HG03520 (cell line): ENCODE measurements around the gene RBM10.

Source experiments
- ATAC-seq: cut with Tn5 transposase; IDR thresholded peaks from one replicate; pipeline ENCODE4 v1.9.1; 2021; ENCODE audit warnings: mild to moderate bottlenecking, moderate library complexity; ENCODE audit not compliant: unreplicated experiment

Gene RBM10

GRCh38 chrX:47148946-47149345 lies 3.9 kb downstream of the RBM10 start:
- ATAC-seq: no peak

- no peak for ATAC-seq
Observed at GRCh38 chrX:47151435-47151834, 6.4 kb downstream of the RBM10 start.

GRCh38 chrX:47156611-47157520 lies 11.8 kb downstream of the RBM10 start:
- ATAC-seq: no peak

- no peak for ATAC-seq
Observed at GRCh38 chrX:47158131-47158530, 13.1 kb downstream of the RBM10 start.

GRCh38 chrX:47158781-47159180 lies 13.8 kb downstream of the RBM10 start:
- no peak for ATAC-seq

GRCh38 chrX:47160781-47161180 lies 15.8 kb downstream of the RBM10 start:
- no peak for ATAC-seq

GRCh38 chrX:47162927-47163583 lies 18.0 kb downstream of the RBM10 start:
- no peak for ATAC-seq

GRCh38 chrX:47164420-47164819 lies 19.4 kb downstream of the RBM10 start:
- no peak for ATAC-seq

- no peak for ATAC-seq
Observed at GRCh38 chrX:47166126-47166525, 21.1 kb downstream of the RBM10 start.

- ATAC-seq: no peak
Observed at GRCh38 chrX:47168495-47169073, 23.6 kb downstream of the RBM10 start.

- no peak for ATAC-seq
Observed at GRCh38 chrX:47169273-47169672, 24.3 kb downstream of the RBM10 start.

- ATAC-seq: no peak
Observed at GRCh38 chrX:47169726-47170515, 24.9 kb downstream of the RBM10 start.

GRCh38 chrX:47170861-47171692 lies 26.1 kb downstream of the RBM10 start:
- no peak for ATAC-seq

GRCh38 chrX:47171996-47172395 lies 27.0 kb downstream of the RBM10 start:
- no peak for ATAC-seq

GRCh38 chrX:47172549-47172948 lies 27.5 kb downstream of the RBM10 start:
- ATAC-seq: no peak

GRCh38 chrX:47172971-47173792 lies 28.2 kb downstream of the RBM10 start:
- no peak for ATAC-seq

- ATAC-seq: no peak
Observed at GRCh38 chrX:47174376-47174775, 29.4 kb downstream of the RBM10 start.

- no peak for ATAC-seq
Observed at GRCh38 chrX:47174846-47175587, 30.0 kb downstream of the RBM10 start.

- no peak for ATAC-seq
Observed at GRCh38 chrX:47175588-47175980, 30.6 kb downstream of the RBM10 start.
